Epidermal melanocyte (primary cell): Measurements from ENCODE around the gene ZNF827.
"Not testable (repeated sequence)": the region's sequence is repeated elsewhere in the genome, so short reads cannot be mapped to it uniquely, and the experiment has no call there.

Source experiments
- DNase-seq: peaks from one replicate; pipeline ENCODE4 v3.0.0; 2011; ENCODE audit warnings: low spot score; ENCODE audit not compliant: insufficient read length

ZNF827 gene

DNA sequence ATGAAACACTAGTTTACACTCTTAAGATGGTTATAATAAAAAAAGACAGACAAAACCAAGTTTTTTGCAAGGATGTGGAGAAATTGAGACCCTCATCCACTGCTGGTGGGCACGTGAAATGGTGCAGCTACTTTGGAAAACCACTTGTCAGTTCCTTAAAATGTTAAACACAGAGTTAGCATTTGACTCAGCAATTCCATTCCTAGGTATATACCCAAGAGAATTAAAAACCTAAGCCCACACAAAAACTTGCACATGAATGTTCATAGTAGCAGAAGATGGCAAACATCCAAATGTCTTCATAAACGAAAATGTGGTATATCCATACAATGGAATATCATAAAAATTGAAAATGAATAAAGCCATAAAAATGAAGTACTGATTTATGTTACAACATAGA, 75.4 kb downstream of the ZNF827 start:
- no peak for DNase-seq

DNA sequence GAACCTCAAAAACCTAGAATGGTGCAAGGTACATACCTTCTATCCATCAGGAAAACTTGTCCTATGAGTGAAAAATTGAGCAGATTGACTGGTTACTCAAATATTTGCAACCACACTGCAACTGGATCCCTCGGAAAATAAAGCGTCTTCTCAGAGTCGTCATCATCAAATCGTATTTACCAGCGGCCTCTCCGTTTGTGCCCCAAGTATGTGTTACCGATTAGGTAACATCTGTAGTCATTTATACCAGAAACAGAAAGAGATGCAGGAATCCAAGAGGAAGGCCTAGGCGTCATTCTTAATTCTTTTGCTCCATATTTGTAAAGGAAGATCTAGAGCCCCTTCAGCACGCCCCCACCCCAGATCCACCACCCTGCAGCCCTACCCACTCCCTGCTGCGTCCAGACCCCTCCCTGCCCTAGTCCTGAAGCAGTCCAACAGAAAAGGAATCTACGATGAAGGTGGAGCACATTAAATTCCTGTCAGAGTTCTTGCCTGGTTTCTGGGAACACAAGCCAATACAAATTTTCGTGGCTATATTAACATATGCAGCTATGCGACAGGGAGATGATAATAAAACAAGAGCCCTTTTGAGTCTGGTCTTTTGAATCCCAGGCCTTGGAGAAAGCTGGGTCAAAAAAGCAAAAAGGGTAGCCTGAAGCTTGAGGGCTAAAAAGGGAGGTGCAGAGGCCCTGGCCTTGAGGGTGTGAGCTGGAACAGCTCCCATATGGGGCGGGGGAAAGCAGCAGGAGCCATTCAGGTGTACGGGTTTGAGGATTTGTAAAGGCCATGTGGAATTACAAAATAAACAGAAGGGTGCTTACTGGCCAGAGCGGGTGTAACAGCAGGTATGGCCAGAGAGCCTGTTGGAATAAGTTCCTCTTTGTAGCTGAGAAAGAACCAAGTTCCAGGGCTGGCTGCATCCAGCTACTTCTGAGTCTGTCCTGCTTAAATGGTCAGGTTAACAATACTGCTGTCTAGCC, 77.0 kb downstream of the ZNF827 start:
- DNase-seq = no peak

DNA sequence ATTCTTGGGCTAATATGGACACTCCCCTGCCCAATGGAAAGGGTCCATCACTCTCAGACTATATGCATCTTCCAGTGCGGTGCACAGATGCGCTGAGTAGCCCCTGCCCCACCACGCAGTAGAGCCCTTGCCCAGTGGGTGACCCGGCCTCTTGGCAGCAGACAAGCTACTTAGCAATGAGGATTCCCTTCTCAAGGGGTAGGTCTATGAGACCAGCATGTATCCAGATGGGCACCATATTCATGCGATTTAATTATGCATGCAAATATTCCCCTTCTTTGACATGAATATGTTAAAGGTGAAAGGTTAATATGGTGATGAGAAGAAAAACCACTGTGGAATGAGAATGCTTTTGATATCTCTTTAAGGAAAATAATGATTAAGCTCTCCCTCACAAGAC, 77.7 kb downstream of the ZNF827 start:
- no peak for DNase-seq

DNA sequence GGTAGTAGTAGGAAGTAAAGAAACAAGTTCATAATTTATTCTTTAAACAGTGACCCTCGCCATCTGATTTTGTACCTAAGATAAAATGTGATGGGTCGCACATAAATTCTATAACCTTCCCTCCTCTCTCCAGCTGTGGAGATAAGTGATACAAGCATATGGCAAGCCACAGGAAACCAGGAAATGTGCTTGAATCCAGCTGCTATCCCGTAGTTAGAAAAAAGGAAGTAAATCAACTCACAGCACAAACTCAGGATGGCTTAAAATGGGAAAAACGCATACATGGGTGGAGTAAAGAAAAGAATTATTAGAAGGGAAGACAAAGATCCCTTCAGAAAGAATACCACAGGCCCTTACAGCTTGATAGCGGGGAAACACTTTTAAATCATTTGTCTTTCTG, 78.2 kb downstream of the ZNF827 start:
- no peak for DNase-seq

DNA sequence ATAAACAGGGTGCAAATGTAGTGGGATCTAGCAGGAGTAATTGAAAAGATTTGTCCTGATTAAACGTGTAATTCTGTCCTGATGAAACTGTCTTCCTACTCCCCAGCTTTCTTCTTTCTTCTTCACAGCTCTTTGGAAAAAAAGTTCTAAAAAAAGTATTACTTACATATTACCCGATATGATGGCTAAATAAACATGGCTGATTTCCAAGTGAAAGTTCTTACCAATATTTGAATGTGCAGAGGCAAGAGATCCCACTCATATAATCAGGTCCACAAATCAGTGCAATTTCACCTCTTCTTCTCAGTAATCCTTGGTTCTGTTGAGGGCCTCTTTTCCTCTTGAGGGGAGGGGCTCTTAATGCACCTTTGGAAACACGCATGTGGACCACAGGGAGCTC, 78.7 kb downstream of the ZNF827 start:
- DNase-seq = no peak

DNA sequence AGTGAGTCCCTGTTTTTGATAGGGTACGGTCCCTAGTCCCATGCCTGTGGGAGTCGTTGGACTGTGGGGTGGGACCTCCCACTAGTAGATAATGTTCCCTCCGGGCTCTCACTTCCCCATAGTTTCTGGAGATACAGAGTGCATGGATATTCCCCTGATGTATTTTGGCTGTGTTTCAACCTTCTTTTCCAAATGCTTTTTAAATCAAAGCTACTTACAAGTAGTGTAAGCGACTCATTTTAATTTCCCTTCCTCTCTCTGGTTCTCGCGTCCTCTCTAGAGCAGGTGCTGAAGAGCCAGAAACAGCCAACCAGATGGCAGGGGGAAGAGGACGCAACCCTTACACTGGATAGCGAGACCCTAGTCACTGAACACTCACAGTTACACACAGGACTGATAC, 79.2 kb downstream of the ZNF827 start:
- no peak for DNase-seq

DNA sequence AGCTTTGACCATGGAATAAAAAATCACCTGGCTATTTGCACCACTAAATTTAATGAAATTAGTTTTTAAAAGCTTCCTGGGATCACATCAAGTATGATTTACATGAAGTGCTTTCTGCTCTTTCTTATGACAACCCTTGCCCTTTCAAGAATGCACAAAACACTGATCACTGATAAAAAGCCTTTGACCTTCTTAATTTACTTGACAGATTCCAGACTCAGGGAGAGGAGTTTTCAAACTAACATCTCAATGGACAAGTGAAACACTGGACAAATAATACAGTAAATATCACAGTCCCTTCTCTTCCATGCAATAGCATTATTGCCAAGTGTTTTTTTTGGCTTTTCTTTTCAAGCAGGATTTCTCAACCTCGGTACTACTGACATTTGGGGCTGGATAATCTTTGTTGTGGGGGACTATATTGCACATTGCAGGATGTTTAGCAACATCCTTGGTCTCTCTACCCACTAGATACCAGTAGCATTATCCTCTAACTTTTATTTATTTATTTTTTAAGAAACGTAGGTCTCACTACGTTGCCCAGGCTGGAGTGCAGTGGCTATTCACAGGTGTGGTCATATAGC, 86.3 kb downstream of the ZNF827 start:
- no peak for DNase-seq

DNA sequence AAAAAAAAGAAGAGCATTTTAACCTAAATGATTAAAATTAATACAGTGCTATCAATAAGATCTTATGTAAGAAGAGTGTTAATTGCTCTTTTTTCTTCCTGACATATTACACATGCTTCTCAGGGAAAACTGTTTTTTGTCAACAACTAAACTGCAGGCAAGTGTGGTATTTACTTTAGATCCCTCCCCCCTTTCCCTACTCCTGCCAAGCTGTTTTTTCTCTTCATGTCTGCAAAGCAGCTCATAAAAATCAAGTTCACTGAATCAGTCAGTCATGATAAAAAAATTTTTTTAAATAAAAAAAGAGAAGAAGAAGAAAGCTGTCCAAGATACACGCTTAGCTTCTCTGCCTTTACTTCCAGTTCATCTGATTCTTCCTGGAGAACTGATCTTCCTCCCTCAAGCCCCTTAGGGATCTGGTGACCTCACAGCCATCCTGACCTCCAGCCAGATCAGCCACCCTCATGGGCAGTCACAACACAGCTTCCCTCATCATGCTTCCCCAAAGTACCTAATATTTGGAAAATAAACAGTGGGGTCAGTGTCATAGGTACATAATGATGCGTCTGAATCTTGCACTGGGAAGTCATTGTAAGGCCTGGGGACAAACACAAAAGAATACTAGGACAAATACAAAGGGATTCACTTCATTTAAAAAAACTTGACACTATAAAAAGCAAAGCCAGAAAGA, 87.0 kb downstream of the ZNF827 start:
- no peak for DNase-seq

DNA sequence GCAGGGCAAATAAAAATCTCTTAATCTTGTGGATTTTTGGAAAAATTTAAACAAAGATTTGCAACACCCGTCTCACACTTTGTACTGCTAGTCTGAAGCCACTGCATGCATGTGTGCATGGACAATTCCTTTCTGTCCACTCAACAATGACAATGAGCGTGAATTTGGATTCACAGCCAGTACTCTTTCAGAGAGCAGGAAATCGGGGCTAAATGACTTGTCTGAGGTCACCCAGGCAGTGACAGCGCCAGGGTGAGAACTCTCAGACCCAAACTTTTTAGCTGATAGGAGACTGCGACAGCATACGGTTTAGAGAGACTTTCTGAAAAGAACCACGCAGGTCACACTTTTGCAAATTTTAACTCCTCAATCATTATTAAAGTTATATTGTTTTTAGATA, 90.9 kb downstream of the ZNF827 start:
- DNase-seq = no peak

DNA sequence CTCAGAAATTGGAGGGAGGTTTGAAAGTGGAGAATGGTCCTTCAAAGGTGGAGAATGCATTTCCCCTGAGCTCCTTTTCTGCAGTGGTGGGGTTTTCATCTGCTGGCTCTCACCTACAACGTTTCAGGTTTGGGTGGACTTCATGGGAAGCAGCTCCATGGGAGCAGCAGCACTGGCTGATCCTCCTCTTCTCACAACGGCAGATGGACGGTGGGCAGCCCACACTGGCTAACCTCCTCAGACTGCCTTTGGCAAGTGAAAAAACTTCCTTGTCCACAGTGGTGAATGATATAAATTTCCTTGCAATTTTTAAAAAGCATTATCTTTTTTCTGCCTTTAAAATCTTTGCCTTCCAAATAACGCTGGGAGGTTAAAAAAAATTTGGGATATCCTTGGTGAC, 93.5 kb downstream of the ZNF827 start:
- DNase-seq = no peak

DNA sequence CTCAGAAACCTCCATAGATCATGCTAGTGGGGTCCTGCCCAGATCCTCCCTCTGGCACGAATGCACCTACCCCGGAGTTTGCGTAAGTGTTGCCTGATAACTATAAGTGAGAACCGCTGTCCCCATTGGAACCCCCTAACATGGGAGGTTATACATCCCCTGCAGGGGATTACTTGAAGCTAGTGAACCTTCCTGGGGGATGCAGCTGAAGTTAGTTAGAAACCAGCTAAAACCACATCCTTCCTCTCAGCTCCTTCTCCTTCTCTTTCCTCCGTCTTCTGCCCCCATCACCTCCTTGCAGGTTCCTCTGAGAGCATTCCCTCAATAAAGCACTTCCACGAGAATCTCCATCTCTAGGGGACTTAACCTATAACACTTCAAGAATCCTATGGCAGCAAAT, 95.0 kb downstream of the ZNF827 start:
- DNase-seq = no peak

DNA sequence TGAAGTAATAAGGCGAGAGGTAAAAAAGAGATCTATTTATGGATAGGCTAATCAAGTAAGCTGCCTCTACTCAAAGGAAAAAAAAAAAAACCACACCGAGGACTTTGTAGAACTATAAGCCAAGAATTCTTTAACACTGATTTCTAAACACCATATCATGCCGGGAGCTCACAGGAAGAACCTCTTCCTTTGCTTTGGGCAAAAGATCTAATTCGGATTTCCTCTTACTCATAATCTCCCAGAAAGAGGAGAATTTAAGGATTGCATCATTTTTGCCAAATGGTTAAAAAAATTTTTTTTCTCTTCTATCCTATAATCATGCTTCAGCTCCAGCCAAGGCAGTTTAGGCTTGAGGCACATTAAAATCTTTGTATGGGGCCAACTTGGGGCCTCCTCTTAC, 95.5 kb downstream of the ZNF827 start:
- DNase-seq = no peak

DNA sequence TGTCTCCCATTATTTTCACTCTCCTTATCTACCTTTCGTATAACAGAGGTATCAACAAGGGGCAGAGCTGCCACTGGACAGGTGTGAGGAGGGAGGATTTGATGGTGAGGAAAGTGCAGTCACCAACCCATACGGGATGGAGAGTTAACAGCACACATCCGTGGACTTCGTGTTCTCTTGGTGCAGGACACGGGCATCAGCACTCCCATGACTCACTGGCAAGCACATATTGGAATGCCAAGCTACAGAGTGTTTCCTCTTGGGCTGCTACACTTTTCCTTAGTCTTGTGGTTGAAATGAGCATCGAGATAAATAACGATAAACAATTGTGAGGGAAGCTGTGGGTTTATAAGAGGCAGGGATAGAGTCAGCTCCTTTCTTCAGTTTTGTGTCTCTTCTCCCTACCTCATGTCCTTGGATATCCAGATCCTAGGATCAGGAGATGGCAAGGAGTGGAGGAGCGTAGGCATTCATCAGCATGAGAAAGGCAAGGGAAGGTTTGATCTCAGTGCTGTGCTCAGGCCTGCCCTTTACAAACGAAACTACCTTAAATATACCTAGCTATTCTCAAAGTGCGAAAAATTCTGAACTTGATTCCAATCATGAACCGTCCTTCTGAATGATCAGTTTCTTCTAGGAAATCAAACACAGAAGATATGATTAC, 96.3 kb downstream of the ZNF827 start:
- no peak for DNase-seq

DNA sequence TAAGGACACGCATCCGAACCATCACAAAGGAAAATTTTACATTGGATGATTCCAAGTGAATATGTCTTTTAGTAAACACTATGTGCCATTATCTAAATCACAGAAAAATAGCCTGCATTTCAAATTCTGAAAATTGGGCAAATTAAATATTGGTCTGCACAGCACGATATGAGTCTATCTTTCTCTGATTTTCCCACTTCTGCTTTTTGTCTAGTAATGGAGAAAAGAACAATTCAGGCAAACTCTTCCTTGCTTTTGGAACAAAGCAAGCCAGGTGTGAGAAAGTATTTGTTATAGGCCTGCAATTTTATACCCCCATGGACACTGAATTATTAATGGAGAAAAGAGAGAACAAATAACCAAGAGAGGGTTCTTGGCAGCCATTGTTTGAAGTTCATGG, 97.8 kb downstream of the ZNF827 start:
- DNase-seq = no peak

DNA sequence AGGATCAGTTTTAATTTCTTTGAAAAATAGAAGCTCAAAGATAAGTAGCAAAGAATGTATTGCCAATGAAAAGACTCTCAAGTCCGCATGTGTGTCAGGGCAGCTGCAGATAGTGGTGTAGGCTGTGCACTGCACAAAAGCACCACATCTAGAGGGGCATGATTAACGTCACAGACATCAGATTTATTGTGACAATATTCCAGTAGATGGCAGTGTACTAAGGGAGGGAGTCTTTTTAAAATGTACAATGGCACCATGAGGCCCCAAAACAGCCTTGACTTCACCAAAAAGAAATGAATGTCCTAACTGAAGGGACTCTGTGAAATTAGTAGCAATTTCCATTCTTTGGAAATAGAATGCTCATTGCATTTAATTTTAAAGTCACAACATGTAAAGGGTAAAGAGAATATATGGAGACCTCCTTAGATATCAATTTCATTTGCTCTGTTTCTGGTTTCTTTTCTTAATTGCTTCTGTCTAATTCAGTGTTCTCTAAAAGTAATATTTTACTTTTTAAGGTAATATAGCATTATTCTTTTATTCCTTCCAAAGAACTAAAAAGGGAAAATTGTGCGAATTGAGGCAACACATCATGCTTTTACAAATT, 98.4 kb downstream of the ZNF827 start:
- no peak for DNase-seq

DNA sequence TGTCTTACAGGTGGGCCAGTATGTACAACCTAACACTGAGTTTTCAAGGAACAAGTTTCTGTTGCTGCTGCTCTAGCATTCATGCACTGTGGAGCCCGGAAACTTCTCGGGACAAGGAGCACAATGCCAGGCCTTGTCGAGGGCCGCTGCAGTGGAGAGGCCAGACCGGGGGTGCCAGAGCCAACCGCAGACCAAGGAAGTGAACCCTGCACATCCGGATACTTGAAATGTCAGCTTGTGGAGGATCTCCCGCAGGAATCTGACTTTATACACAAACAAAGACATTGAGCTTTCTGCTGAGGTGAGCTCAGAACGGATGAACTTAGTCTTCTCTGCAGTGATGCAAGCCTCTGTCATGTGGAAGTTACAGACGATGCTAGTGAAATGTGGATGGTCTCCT, 99.5 kb downstream of the ZNF827 start:
- no peak for DNase-seq

DNA sequence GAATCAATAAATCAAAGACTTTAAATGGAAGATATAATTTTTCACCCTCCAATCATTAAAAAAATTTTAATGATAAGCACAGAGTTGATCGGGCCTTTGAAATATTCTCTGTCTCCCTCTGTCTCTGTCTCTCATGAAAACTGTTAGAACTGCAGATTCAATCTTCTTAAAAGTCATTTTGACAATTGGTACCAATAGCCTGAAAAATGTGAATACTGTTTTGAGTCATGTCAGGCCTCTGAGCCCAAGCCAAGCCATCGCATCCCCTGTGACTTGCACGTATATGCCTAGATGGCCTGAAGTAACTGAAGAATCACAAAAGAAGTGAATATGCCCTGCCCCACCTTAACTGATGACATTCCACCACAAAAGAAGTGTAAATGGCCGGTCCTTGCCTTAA, 106.2 kb downstream of the ZNF827 start:
- DNase-seq = not testable (repeated sequence)

DNA sequence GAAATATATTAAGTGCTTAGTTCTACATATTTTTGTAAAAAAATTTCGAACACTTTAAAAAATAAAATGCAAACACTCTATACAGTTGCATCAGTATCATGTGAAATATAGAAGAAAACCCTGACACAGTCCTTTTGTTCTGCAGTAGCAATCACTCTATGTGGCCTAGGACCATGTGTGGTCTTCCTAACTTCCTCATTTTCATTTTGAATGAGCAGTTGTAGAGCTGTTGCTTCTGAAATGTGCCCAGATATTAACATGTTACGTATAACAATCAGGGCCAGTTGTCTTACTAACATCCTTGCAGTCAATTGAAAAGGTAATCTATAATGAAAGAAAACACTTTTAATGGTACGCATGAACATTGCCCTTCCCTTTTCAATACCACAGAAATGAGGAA, 107.9 kb downstream of the ZNF827 start:
- no peak for DNase-seq

DNA sequence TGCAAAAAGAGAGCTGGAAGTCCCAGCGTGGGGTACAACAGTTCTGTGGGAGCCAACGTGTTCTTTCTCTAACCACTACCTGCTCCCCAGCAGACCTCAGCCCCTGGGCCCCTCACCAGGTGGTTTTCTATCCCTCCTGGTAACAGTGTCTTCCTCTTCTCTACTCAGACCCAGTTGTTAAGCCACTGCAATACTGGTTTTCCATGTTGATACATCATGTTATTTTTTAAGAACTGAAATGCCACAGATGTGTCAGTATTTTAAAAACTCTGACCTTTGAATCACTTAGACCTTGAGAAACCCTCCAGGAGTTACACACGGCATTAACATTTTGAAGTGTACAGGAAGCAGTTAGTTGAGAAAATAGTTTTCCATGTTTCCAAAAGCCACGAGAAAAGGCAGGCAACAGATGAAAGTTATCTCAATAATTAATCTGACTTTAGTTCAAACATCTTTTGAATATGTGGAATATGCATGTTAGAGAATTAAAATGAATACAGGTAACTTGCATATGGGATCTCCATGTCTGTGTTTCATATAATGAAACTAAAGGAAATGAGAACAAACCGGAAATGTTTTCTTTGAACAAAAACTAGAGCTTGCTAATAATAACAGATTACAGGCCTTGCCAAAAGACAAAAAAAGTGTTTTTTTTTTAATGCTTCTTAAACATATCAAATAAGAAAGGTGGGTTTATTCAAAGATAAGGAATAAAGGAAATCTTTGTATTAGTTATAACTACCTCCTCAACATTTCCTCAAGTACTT, 108.8 kb downstream of the ZNF827 start:
- DNase-seq = no peak

DNA sequence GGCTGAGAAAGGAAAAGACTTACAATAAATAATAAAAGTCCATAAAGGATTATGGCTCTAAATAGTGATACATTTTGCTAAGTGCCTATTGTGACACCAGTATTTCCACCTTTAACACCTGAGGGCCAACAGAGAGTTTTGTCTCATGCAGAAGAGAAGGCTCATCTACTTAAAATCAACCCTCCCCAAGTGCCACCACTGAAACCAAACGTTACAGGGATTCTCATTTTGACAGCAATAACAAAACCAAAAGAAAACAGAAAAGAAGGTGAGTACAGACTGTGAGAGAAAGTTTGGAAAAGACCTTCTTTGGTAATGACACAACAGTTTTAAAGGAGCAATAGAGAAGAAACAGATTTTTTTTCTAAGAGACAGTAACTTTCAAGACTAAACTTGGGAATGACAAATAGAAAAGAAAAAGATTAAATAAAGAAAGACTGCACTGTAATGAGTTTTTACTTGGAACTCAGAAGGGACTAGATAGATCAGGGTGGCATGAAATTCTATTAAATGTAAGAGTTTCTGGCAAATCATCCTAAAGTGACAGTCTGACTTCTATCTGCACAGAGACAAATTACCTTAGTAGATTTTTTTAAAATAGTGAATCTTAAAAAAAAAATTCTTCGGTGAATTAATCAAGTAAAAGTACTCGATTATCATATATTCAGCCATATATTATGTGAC, 109.7 kb downstream of the ZNF827 start:
- no peak for DNase-seq
